GM18951 (cell line): ENCODE measurements around the gene LMO4.

ENCODE experiments used
- POLR2A ChIP-seq: IDR thresholded peaks from 4 replicates; pipeline ENCODE4 v1.6.1; 2011; ENCODE audit warnings: mild to moderate bottlenecking; ENCODE audit not compliant: insufficient read length, insufficient read depth; ENCODE audit errors: extremely low read depth
- in situ Hi-C: fragments of 300-500 bp; cut with MboI; formaldehyde crosslinking; loops from one replicate; pipeline ENCODE4 v1.12.0; 2022; ENCODE audit warnings: low sequenced_read_pairs, mixed read lengths, inconsistent platforms; ENCODE audit not compliant: unreplicated experiment

LMO4 gene

GRCh38 chr1:87356591-87356990 lies 27.9 kb downstream of the LMO4 start:
- in situ Hi-C loops, result no loop called here
- no peak for TF ChIP-seq POLR2A

GRCh38 chr1:87358219-87358618 lies 29.5 kb downstream of the LMO4 start:
- in situ Hi-C loops, result no loop called here
- TF ChIP-seq POLR2A, result no peak

- in situ Hi-C loops, result no loop called here
- no peak for TF ChIP-seq POLR2A
These were observed 30.9 kb downstream of the LMO4 start for GRCh38 chr1:87359586-87359985.

GRCh38 chr1:87362063-87362833 lies 33.6 kb downstream of the LMO4 start:
- no peak for TF ChIP-seq POLR2A
- in situ Hi-C loops, result no loop called here

- TF ChIP-seq POLR2A, result no peak
- in situ Hi-C loops, result no loop called here
These were observed 34.2 kb downstream of the LMO4 start for GRCh38 chr1:87362834-87363426.

- in situ Hi-C loops, result no loop called here
- no peak for TF ChIP-seq POLR2A
These were observed 38.9 kb downstream of the LMO4 start for GRCh38 chr1:87367549-87367948.

GRCh38 chr1:87368907-87369306 lies 40.2 kb downstream of the LMO4 start:
- TF ChIP-seq POLR2A, result no peak
- in situ Hi-C loops, result no loop called here

GRCh38 chr1:87369736-87370478 lies 41.2 kb downstream of the LMO4 start:
- TF ChIP-seq POLR2A, result no peak
- in situ Hi-C loops, result no loop called here

GRCh38 chr1:87370544-87370943 lies 41.9 kb downstream of the LMO4 start:
- in situ Hi-C loops, result no loop called here
- no peak for TF ChIP-seq POLR2A

- TF ChIP-seq POLR2A, result no peak
- in situ Hi-C loops, result no loop called here
These were observed 50.6 kb downstream of the LMO4 start for GRCh38 chr1:87379306-87379705.

- no peak for TF ChIP-seq POLR2A
- in situ Hi-C loops, result no loop called here
These were observed 57.6 kb downstream of the LMO4 start for GRCh38 chr1:87386217-87386790.

- in situ Hi-C loops, result no loop called here
- TF ChIP-seq POLR2A, result no peak
These were observed 59.7 kb downstream of the LMO4 start for GRCh38 chr1:87388411-87388810.

- no peak for TF ChIP-seq POLR2A
- in situ Hi-C loops, result no loop called here
These were observed 60.3 kb downstream of the LMO4 start for GRCh38 chr1:87389011-87389410.

GRCh38 chr1:87389546-87389945 lies 60.9 kb downstream of the LMO4 start:
- in situ Hi-C loops, result no loop called here

More at GRCh38 chr1:87389546-87389945, 60.9 kb downstream of the LMO4 start:
- no peak for TF ChIP-seq POLR2A
